ENCODE results near the gene PTPRQ. TPM values are rescaled to one million over a fixed set of nuclear protein-coding genes. Genes with fewer than 3 reads are reported as not detected.

PTPRQ gene
- total RNA-seq, 1 experiment from 2014 or later: not detected

GRCh38 chr12:80704420-80704819, 260.4 kb downstream of the PTPRQ start:
- ChIA-PET CTCF (no interaction called here), POLR2A (no interaction called here)
- H3K4me3 Mint-ChIP-seq (ENCODE audit: unreplicated experiment): no peak overlapping the region
- H3K27ac Mint-ChIP-seq (ENCODE audit: unreplicated experiment): no peak overlapping the region
- no peak for DNase-seq
- no peak for TF ChIP-seq CTCF (IDR thresholded peaks at IDR 0.05; ENCODE audit: insufficient read depth in 1 of 2, low read depth in 1 of 2, low read length in 1 of 2, severe bottlenecking in 1 of 2, unreplicated experiment in 1 of 2)
- intact Hi-C loops (cut with micrococcal nuclease; ENCODE audit: unreplicated experiment): no loop called here
- no peaks in the 10 kb centered on the region for H3K27me3 Mint-ChIP-seq (ENCODE audit: insufficient read depth, unreplicated experiment)
- H3K9me3 Mint-ChIP-seq (ENCODE audit: unreplicated experiment): no peaks in the 10 kb centered on the region
- BruUV-seq (replicated peaks): no TSS peak
- no peaks in the 10 kb centered on the region for H3K4me1 ChIP-seq
- H3K9me3 ChIP-seq: no peaks in the 10 kb centered on the region
- no peaks in the 10 kb centered on the region for H3K36me3 Mint-ChIP-seq (ENCODE audit: insufficient read depth, unreplicated experiment)
- no peaks in the 10 kb centered on the region for H3K36me3 ChIP-seq (ENCODE audit: control insufficient read depth, insufficient read depth, low read length)
- H3K27me3 ChIP-seq (replicated peaks; ENCODE audit: control insufficient read depth, insufficient read depth, low read length): no peaks in the 10 kb centered on the region
- peaks cover 10% of the 10 kb centered on the region for H3K4me1 Mint-ChIP-seq (ENCODE audit: low read depth, unreplicated experiment)
- H3K4me3 ChIP-seq (ENCODE audit: low read depth, low read length): no peak overlapping the region

GRCh38 chr12:80707126-80707829, 263.2 kb downstream of the PTPRQ start, which contains the start of gene MYF6:
Gene MYF6 (plus strand): TSS chr12:80707634. CDS start chr12:80707720, 86 bp downstream.
- Histone ChIP-seq H3K27me3 (replicated peaks; ENCODE audit: control insufficient read depth, insufficient read depth, low read length) (no peaks in the 10 kb centered on the region), H3K4me1 (no peaks in the 10 kb centered on the region), H3K36me3 (ENCODE audit: control insufficient read depth, insufficient read depth, low read length) (no peaks in the 10 kb centered on the region), H3K4me3 (ENCODE audit: low read depth, low read length) (no peak within 1 kb of the TSS), H3K9me3 (no peaks in the 10 kb centered on the region)
- POLR2A ChIA-PET: no interaction called here
- BruUV-seq (replicated peaks): no TSS peak
- Mint-ChIP-seq H3K27ac (ENCODE audit: unreplicated experiment) (no peak within 1 kb of the TSS), H3K27me3 (ENCODE audit: insufficient read depth, unreplicated experiment) (no peaks in the 10 kb centered on the region), H3K9me3 (ENCODE audit: unreplicated experiment) (no peaks in the 10 kb centered on the region), H3K4me3 (ENCODE audit: unreplicated experiment) (no peak within 1 kb of the TSS), H3K36me3 (ENCODE audit: insufficient read depth, unreplicated experiment) (no peaks in the 10 kb centered on the region), H3K4me1 (ENCODE audit: low read depth, unreplicated experiment) (peaks cover 10% of the 10 kb centered on the region)
- intact Hi-C loops (cut with micrococcal nuclease; ENCODE audit: unreplicated experiment): no loop called here
- no peak for TF ChIP-seq CTCF (IDR thresholded peaks at IDR 0.05; ENCODE audit: insufficient read depth in 1 of 2, low read depth in 1 of 2, low read length in 1 of 2, severe bottlenecking in 1 of 2, unreplicated experiment in 1 of 2)
- CTCF ChIA-PET: no interaction called here
- no peak for DNase-seq

- Histone ChIP-seq H3K4me3 (ENCODE audit: low read depth, low read length) (no peak overlapping the region), H3K36me3 (ENCODE audit: control insufficient read depth, insufficient read depth, low read length) (no peaks in the 10 kb centered on the region), H3K4me1 (no peaks in the 10 kb centered on the region), H3K27me3 (replicated peaks; ENCODE audit: control insufficient read depth, insufficient read depth, low read length) (no peaks in the 10 kb centered on the region), H3K9me3 (no peaks in the 10 kb centered on the region)
- no TSS peak for BruUV-seq (replicated peaks)
- no peak overlapping the region for H3K4me3 Mint-ChIP-seq (ENCODE audit: unreplicated experiment)
- intact Hi-C loops (cut with micrococcal nuclease; ENCODE audit: unreplicated experiment): no loop called here
- no peak overlapping the region for H3K27ac Mint-ChIP-seq (ENCODE audit: unreplicated experiment)
- no peak for TF ChIP-seq CTCF (IDR thresholded peaks at IDR 0.05; ENCODE audit: insufficient read depth in 1 of 2, low read depth in 1 of 2, low read length in 1 of 2, severe bottlenecking in 1 of 2, unreplicated experiment in 1 of 2)
- H3K9me3 Mint-ChIP-seq (ENCODE audit: unreplicated experiment): no peaks in the 10 kb centered on the region
- no peak for DNase-seq
- no peaks in the 10 kb centered on the region for H3K36me3 Mint-ChIP-seq (ENCODE audit: insufficient read depth, unreplicated experiment)
- ChIA-PET POLR2A (interaction anchor here (0.6 kb wide), 1 partner anchor 198 kb away, joined by 3 read pairs; no protein-coding TSS in a partner anchor), CTCF (no interaction called here)
- H3K4me1 Mint-ChIP-seq (ENCODE audit: low read depth, unreplicated experiment): peaks cover 8% of the 10 kb centered on the region
- H3K27me3 Mint-ChIP-seq (ENCODE audit: insufficient read depth, unreplicated experiment): no peaks in the 10 kb centered on the region
Observed at GRCh38 chr12:80707830-80708258, 263.8 kb downstream of the PTPRQ start.

Measured in Caco-2 (cell line).